Common myeloid progenitor, CD34-positive (primary cell): ENCODE data around the gene PTRH1.

Experiments
- CTCF ChIA-PET: fragments of 350-600 bp; sonication (Branson Sonifier 250); formaldehyde crosslinking; loops from one replicate; lab custom pipeline; 2021; ENCODE audit warnings: antibody characterized with exemption; lab: Charles Lee
- POLR2A ChIA-PET: fragments of 350-600 bp; sonication (Branson Sonifier 250); formaldehyde crosslinking; loops from one replicate; lab custom pipeline; 2021; ENCODE audit warnings: antibody characterized with exemption; lab: Charles Lee
- DNase-seq, 3 donors: peaks; one replicate each; pipeline versions ENCODE4 v3.0.0 to v3.0.0-alpha.2; 2013
- H3K27ac ChIP-seq, 2 experiments: 1 replicate in 1 of 2; 2 replicates in 1 of 2; pipeline ENCODE4 v1.7.0; 2013; ENCODE audit warnings: inconsistent platforms in 2 of 2, low read length in 2 of 2, mild to moderate bottlenecking in 2 of 2, low read depth in 1 of 2, moderate library complexity in 1 of 2; ENCODE audit not compliant: severe bottlenecking in 2 of 2, insufficient read depth in 1 of 2, poor library complexity in 1 of 2
- H3K27me3 ChIP-seq, 5 experiments: replicated peaks in 2 of 5; 1 replicate in 3 of 5; 2 replicates in 2 of 5; pipeline versions ENCODE4 v1.6.1 to v1.7.0; 2013; ENCODE audit warnings: low read length in 4 of 5, mild to moderate bottlenecking in 2 of 5, moderate library complexity in 2 of 5, inconsistent platforms in 1 of 5; ENCODE audit not compliant: insufficient read depth in 5 of 5, control insufficient read depth in 4 of 5
- H3K36me3 ChIP-seq, 4 experiments: 1 replicate in 2 of 4; 2 replicates in 2 of 4; pipeline versions ENCODE4 v1.6.1 to v1.7.0; 2013; ENCODE audit warnings: low read length in 3 of 4, control low read depth in 1 of 4, mild to moderate bottlenecking in 1 of 4; ENCODE audit not compliant: control insufficient read depth in 4 of 4, insufficient read depth in 4 of 4
- H3K4me1 ChIP-seq, 4 experiments: 1 replicate in 3 of 4; 2 replicates in 1 of 4; pipeline versions ENCODE4 v1.6.1 to v1.7.1; 2013; ENCODE audit warnings: low read length in 3 of 4, mild to moderate bottlenecking in 3 of 4, control low read depth in 1 of 4, inconsistent platforms in 1 of 4, moderate library complexity in 1 of 4; ENCODE audit not compliant: control insufficient read depth in 4 of 4, insufficient read depth in 4 of 4; ENCODE audit errors: control extremely low read depth in 1 of 4
- H3K4me3 ChIP-seq, 7 experiments: 1 replicate in 4 of 7; 2 replicates in 3 of 7; pipeline versions ENCODE4 v1.5.1 to v1.7.0; 2013; ENCODE audit warnings: mild to moderate bottlenecking in 7 of 7, low read length in 6 of 7, moderate library complexity in 6 of 7, inconsistent platforms in 2 of 7, low read depth in 2 of 7, control low read depth in 1 of 7; ENCODE audit not compliant: insufficient read depth in 4 of 7, control insufficient read depth in 1 of 7; ENCODE audit errors: extremely low read depth in 1 of 7
- H3K9me3 ChIP-seq, 5 experiments: 1 replicate in 4 of 5; 2 replicates in 1 of 5; pipeline versions ENCODE4 v1.6.1 to v1.7.1; 2013; ENCODE audit warnings: low read length in 4 of 5, mild to moderate bottlenecking in 2 of 5, inconsistent platforms in 1 of 5, low read depth in 1 of 5, moderate library complexity in 1 of 5; ENCODE audit not compliant: control insufficient read depth in 4 of 5, insufficient read depth in 2 of 5; ENCODE audit errors: control extremely low read depth in 1 of 5
- WGBS: methylation state at CpG from one replicate; pipeline ENCODE4 v1.1.5; 2013; ENCODE audit not compliant: insufficient coverage; 5-methylcytosine and 5-hydroxymethylcytosine counted together

Gene PTRH1

GRCh38 chr9:127712371-127712770 is 3.1 kb downstream of the PTRH1 start:
- Histone ChIP-seq H3K27ac (no peak overlapping the region), H3K36me3 (no peaks in the 10 kb centered on the region), H3K27me3 (peaks cover 0 to 4% (median 0%) of the 10 kb centered on the region in 5 experiments), H3K9me3 (peaks cover 0 to 5% (median 0%) of the 10 kb centered on the region in 5 experiments), H3K4me3 (no peak overlapping the region), H3K4me1 (peaks cover 0 to 28% (median 27%) of the 10 kb centered on the region in 4 experiments)
- no peak for DNase-seq
- POLR2A ChIA-PET = no interaction called here
- WGBS = 93% methylated on average over 10 of the region's 11 CpGs
- CTCF ChIA-PET = interaction anchor here (1.2 to 1.6 kb wide), 2 partner anchors 21 to 22 kb away, joined by 3 read pairs; partner anchors contain the start of gene TOR2A

DNA sequence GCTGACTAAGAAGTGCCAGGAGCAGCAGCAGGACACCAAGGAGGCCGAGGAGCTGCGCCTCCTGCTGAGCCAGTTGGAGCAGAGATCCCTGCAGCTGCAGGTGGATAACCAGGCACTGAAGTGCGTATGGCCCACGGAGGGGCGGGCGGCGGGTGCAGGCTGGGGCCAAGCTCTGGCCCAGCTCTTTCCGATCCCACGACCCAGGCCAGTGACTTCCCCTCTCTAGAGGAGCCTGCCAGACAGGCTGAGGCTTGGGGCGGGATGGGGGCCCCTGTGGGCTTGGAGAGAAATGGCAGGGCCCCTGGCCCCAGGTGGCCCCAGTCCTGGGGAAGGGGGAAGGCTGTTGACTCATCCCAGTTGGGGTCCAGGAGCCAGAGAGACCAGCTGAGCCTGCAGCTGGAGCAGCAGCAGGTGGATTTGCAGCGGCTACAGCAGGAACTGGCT is 3.6 kb downstream of the PTRH1 start:
- ChIA-PET CTCF (interaction anchor here (0.8 to 1.6 kb wide), 3 partner anchors 22 to 85 kb away, joined by 3 read pairs; partner anchors contain the start of gene TOR2A), POLR2A (no interaction called here)
- H3K4me1 ChIP-seq = peaks cover 0 to 33% (median 32%) of the 10 kb centered on the region in 4 experiments
- 86% methylated on average over 10 of the region's 11 CpGs for WGBS
- peaks cover 0 to 5% (median 0%) of the 10 kb centered on the region in 5 experiments for H3K9me3 ChIP-seq
- no peak overlapping the region for H3K27ac ChIP-seq
- H3K4me3 ChIP-seq = no peak overlapping the region
- H3K27me3 ChIP-seq = peaks cover 0 to 4% (median 0%) of the 10 kb centered on the region in 5 experiments
- peak; percentile 11 to 36 (median 11) for DNase-seq
- no peaks in the 10 kb centered on the region for H3K36me3 ChIP-seq

DNA sequence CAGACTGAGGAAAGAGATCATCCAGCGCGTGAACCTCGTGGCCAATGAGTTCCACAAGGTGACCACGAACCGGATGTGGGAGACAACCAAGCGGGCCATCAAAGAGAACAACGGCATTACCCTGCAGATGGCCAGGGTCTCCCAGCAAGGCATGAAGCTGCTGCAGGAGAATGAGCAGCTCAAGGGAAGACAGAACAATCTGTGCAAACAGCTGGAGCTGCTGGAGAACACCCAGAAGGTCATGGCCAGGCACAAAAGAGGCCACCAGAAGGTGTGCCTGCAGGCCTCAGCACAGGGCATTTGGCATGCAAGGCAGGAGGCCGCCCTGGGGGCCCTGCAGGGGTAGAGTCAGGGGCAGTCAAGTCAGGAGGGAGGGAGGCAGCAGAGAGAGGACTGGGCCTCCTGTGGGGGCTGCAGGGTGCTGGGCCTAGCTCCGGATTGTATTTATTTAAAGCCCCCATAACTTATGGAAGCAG is 4.2 kb downstream of the PTRH1 start:
- POLR2A ChIA-PET = no interaction called here
- DNase-seq = peak; percentile 12 to 65 (median 60)
- Histone ChIP-seq H3K27me3 (peaks cover 0 to 4% (median 0%) of the 10 kb centered on the region in 5 experiments), H3K4me1 (peaks cover 0 to 36% (median 34%) of the 10 kb centered on the region in 4 experiments), H3K4me3 (no peak overlapping the region), H3K9me3 (peaks cover 0 to 5% (median 0%) of the 10 kb centered on the region in 5 experiments), H3K36me3 (no peaks in the 10 kb centered on the region), H3K27ac (no peak overlapping the region)
- CTCF ChIA-PET = interaction anchor here (0.6 to 1.6 kb wide), 5 partner anchors 10 to 256 kb away, joined by 3 to 4 read pairs (median 3); no protein-coding TSS in a partner anchor
- 32% methylated on average over 7 of the region's 9 CpGs for WGBS

DNA sequence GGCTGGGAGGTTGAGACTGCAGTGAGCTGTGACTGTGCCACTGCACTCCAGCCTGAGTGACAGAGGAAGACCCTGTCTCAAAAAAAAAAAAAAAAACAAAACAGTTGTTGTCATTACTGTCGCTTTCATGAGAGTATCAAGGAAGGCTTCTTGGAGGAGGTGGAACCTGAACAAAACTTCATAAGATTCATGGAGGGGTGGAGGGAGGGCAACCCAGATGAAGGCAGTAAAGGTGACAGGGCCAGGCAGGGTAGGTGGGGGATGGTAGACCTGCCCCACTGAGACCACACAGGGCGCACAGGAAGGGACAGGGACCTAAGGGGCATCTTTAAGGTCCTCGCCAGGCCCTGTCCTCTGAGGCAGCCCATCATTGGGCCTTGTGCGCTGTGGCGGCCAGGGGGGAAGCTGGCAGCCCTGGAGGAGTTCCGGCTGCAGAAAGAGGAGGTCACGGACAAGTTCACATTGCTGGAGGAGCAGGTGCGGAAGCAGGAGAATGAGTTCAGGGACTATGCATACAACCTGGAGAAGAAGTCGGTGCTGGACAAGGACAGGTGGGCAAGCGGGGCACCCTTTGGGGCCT is 5.2 kb downstream of the PTRH1 start:
- ChIA-PET POLR2A (interaction anchor here (0.6 kb wide), 1 partner anchor 54 kb away, joined by 4 read pairs; no protein-coding TSS in a partner anchor), CTCF (interaction anchor here (1.1 kb wide), 2 partner anchors 9 to 255 kb away, joined by 3 to 4 read pairs; no protein-coding TSS in a partner anchor)

DNA sequence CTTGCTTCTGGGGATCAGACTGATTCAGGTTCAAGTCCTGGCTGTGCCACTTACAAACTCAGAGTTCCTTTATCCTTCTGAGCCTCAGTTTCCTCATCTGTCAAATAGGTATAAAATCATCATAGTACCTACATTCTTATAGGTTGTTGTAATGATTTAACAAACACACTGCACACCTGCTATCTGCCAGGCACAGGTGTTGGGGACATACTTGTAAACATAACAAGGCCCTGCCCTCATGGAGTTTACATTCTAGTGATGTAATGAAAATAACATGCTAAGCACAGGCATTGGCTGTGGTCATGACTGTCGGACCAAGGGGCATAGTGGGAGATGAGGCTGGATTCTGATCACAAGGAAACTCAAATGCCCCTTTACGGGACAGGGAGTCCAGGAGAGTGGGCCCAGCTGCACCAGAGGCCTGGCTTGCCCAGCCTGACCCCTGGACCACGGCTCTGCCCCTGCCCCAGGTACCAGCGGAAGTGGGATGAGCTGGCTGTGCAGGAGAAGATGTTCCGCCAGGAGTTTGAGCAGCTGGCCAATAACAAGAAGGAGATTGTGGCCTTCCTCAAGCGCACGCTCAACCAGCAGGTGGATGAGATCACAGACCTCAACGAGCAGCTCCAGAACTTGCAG is 6.4 kb downstream of the PTRH1 start:
- Histone ChIP-seq H3K4me3 (no peak overlapping the region), H3K27ac (no peak overlapping the region), H3K27me3 (peaks cover 0 to 2% (median 0%) of the 10 kb centered on the region in 5 experiments), H3K9me3 (peaks cover 0 to 5% (median 0%) of the 10 kb centered on the region in 5 experiments), H3K36me3 (no peaks in the 10 kb centered on the region), H3K4me1 (peaks cover 0 to 25% (median 23%) of the 10 kb centered on the region in 4 experiments)
- WGBS = 99% methylated on average over 8 of the region's 8 CpGs
- POLR2A ChIA-PET = interaction anchor here (0.5 kb wide), 1 partner anchor 9 kb away, joined by 3 read pairs; no protein-coding TSS in a partner anchor
- DNase-seq = no peak
- CTCF ChIA-PET = interaction anchor here (1.5 to 1.7 kb wide), 2 partner anchors 52 to 56 kb away, joined by 3 read pairs; no protein-coding TSS in a partner anchor

More for the DNA sequence above, 5.2 kb downstream of the PTRH1 start:
- H3K27ac ChIP-seq = no peak overlapping the region
- H3K9me3 ChIP-seq = peaks cover 0 to 5% (median 0%) of the 10 kb centered on the region in 5 experiments
- no peaks in the 10 kb centered on the region for H3K36me3 ChIP-seq
- WGBS = 91% methylated on average over 10 of the region's 10 CpGs
- H3K4me1 ChIP-seq = peaks cover 0 to 33% (median 30%) of the 10 kb centered on the region in 4 experiments
- peaks cover 0 to 4% (median 0%) of the 10 kb centered on the region in 5 experiments for H3K27me3 ChIP-seq
- no peak overlapping the region for H3K4me3 ChIP-seq
- no peak for DNase-seq

DNA sequence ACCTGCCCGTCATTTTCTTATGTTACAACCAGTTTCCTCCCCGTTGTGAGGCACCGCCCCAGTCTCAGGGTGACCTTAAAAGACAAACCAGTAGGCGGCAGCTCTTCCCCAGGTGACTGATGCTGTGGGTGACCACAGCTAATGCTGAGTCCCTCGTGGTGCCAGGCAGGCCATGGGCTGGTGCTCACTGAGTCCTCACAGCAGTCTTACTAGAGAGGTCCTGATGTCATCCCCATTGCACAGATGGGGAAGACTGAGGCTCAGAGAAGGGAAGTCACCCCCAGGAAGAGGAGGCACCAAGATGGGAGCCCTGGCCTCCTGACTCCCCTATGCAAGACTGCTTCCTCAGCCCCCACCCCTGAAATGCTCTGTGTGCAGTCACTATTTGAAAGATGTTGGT is 7.7 kb downstream of the PTRH1 start:
- ChIA-PET CTCF (interaction anchor here (0.5 kb wide), 1 partner anchor 18 kb away, joined by 4 read pairs; no protein-coding TSS in a partner anchor), POLR2A (no interaction called here)
- WGBS = 85% methylated on average over 5 of the region's 5 CpGs
- H3K9me3 ChIP-seq = peaks cover 0 to 5% (median 0%) of the 10 kb centered on the region in 5 experiments
- peaks cover 0 to 2% (median 0%) of the 10 kb centered on the region in 5 experiments for H3K27me3 ChIP-seq
- peak in 2 of 3 donors; percentile 17 to 33 for DNase-seq
- no peak overlapping the region for H3K27ac ChIP-seq
- no peak overlapping the region for H3K4me3 ChIP-seq
- H3K4me1 ChIP-seq = peaks cover 0 to 25% (median 23%) of the 10 kb centered on the region in 4 experiments
- H3K36me3 ChIP-seq = no peaks in the 10 kb centered on the region
